HepG2 (cell line): ENCODE data around the gene TEX261. TPM values are rescaled to one million over a fixed set of nuclear protein-coding genes. Genes with fewer than 3 reads are reported as not detected.

Source experiments
- EED ChIP-seq: sonication (generic); formaldehyde crosslinking; IDR thresholded peaks from 2 replicates; pipeline ENCODE4 v1.5.0; 2020; ENCODE audit warnings: mild to moderate bottlenecking, missing genetic modification reagents
- GTF3A ChIP-seq: sonication (generic); formaldehyde crosslinking; conservative IDR thresholded peaks from 2 replicates; pipeline ENCODE4 v1.4.0; 2020; ENCODE audit warnings: mild to moderate bottlenecking, missing genetic modification reagents
- HNF4A ChIP-seq: sonication (generic); formaldehyde crosslinking; IDR thresholded peaks from 2 replicates; pipeline ENCODE4 v1.4.0; 2020; ENCODE audit warnings: missing genetic modification reagents
- KDM1A ChIP-seq: IDR thresholded peaks from 2 replicates; pipeline ENCODE4 v1.6.1; 2016; ENCODE audit warnings: missing compliant biosample characterization
- RFX5 ChIP-seq: IDR thresholded peaks from 2 replicates; pipeline ENCODE4 v1.6.1; 2011; ENCODE audit warnings: low read depth, low read length, improper control_type of control experiment
- SMARCE1 ChIP-seq: fragments of 450-650 bp; IDR thresholded peaks from 2 replicates; pipeline ENCODE4 v1.6.1; 2017; ENCODE audit warnings: borderline replicate concordance
- SNAPC5 ChIP-seq: sonication (generic); formaldehyde crosslinking; IDR thresholded peaks from 2 replicates; pipeline ENCODE4 v1.8.1; 2023; ENCODE audit warnings: mild to moderate bottlenecking, missing genetic modification reagents, borderline replicate concordance
- ZBTB2 ChIP-seq: sonication (generic); formaldehyde crosslinking; IDR thresholded peaks from 2 replicates; pipeline ENCODE4 v1.8.0; 2022; ENCODE audit warnings: low read depth, missing genetic modification reagents
- ZNF296 ChIP-seq: sonication (generic); formaldehyde crosslinking; conservative IDR thresholded peaks from 2 replicates; pipeline ENCODE4 v1.5.0; 2020; ENCODE audit warnings: mild to moderate bottlenecking, missing genetic modification reagents
- ZNF317 ChIP-seq: sonication (generic); formaldehyde crosslinking; IDR thresholded peaks from 2 replicates; pipeline ENCODE4 v1.5.0; 2020; ENCODE audit warnings: mild to moderate bottlenecking, missing genetic modification reagents
- ZNF746 ChIP-seq: sonication (generic); formaldehyde crosslinking; IDR thresholded peaks from 2 replicates; pipeline ENCODE4 v1.8.0; 2022; ENCODE audit warnings: mild to moderate bottlenecking, missing genetic modification reagents
- ZNF780A ChIP-seq: sonication (generic); formaldehyde crosslinking; IDR thresholded peaks from 2 replicates; pipeline ENCODE4 v1.8.0; 2022; ENCODE audit warnings: mild to moderate bottlenecking, missing genetic modification reagents, moderate library complexity
- polyA plus RNA-seq, 8 experiments: library from polyadenylated mRNA; depleted of rRNA in 3 of 8; stranded (reverse) in 7 of 8; unstranded in 1 of 8; fragments of >200 nt; fragmentation: Illumina TruSeq in 4 of 8; extraction: Trizol in 4 of 8; gene quantifications; 2 replicates each; pipeline versions ENCODE4 v1.2.1 to v1.2.3, GENCODE V29; 2011 to 2016; ENCODE audit warnings: low read depth in 4 of 8, missing spikeins in 1 of 8, mixed read lengths in 1 of 8; ENCODE audit not compliant: insufficient read depth in 1 of 8
- total RNA-seq, 5 experiments: library from RNA; depleted of rRNA; stranded (reverse); fragments of >200 nt; fragmentation: Illumina TruSeq; extraction: Trizol; gene quantifications; 2 replicates each; pipeline ENCODE4 v1.2.3, GENCODE V29; 2016; ENCODE audit warnings: low read depth in 1 of 5
- TF ChIP-seq, protein P1 (sequence below): sonication (generic); formaldehyde crosslinking; IDR thresholded peaks from 2 replicates; pipeline ENCODE4 v1.5.1; 2020; ENCODE audit warnings: mild to moderate bottlenecking, missing genetic modification reagents, borderline replicate concordance
- TF ChIP-seq, protein P2 (sequence below): sonication (generic); formaldehyde crosslinking; conservative IDR thresholded peaks from 2 replicates; pipeline ENCODE4 v1.4.0; 2020; ENCODE audit warnings: missing genetic modification reagents
- TF ChIP-seq, protein P3 (sequence below): sonication (generic); formaldehyde crosslinking; IDR thresholded peaks from 2 replicates; pipeline ENCODE4 v1.4.0; 2020; ENCODE audit warnings: low read depth, missing genetic modification reagents

Gene TEX261
- total and polyA plus RNA-seq, 2 of the 13 experiments (the other 11 are each of a cell fraction or from before 2014, with no cell fraction given), result 43.8 to 78.7 TPM

DNA sequence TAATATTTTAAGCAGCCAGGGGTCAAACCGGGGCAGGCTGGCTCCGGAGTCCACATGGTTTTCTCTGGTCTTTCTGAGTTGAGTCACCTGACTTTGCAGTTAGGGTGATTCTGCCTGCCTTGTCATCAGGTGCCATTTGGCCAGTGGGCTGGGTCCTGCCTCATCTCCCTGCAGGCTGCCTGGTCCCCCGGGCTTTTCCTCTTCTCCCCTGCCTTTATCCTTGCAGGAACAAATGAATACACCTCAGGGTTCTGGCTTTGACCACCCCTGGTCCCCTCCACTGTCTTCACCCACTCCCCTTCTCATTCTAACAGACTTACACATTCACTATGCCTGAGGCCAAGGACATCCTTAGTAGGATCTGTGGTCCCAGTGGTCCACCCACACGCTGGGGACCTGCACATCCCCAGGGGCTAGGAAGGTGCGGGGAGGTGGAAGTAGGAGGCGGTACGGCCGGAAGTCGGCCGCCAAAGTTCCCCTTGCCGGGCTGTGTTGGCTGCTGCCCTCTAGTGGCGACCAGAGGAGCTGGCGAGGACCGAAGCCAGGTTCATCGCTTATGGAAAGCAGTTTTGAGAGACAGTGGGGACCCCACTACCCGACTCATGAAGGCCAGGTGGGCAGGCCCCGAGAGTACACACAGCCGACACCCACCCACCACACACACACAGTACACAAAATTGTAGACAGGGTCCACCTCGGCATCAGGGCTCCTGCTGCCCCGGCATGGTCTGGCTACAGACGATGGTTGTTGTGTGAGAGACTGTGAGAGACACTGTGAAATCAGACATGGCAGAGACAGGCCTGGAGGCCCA lies 6.3 kb upstream of the TEX261 start (continued):
- TF ChIP-seq, protein P1, sequence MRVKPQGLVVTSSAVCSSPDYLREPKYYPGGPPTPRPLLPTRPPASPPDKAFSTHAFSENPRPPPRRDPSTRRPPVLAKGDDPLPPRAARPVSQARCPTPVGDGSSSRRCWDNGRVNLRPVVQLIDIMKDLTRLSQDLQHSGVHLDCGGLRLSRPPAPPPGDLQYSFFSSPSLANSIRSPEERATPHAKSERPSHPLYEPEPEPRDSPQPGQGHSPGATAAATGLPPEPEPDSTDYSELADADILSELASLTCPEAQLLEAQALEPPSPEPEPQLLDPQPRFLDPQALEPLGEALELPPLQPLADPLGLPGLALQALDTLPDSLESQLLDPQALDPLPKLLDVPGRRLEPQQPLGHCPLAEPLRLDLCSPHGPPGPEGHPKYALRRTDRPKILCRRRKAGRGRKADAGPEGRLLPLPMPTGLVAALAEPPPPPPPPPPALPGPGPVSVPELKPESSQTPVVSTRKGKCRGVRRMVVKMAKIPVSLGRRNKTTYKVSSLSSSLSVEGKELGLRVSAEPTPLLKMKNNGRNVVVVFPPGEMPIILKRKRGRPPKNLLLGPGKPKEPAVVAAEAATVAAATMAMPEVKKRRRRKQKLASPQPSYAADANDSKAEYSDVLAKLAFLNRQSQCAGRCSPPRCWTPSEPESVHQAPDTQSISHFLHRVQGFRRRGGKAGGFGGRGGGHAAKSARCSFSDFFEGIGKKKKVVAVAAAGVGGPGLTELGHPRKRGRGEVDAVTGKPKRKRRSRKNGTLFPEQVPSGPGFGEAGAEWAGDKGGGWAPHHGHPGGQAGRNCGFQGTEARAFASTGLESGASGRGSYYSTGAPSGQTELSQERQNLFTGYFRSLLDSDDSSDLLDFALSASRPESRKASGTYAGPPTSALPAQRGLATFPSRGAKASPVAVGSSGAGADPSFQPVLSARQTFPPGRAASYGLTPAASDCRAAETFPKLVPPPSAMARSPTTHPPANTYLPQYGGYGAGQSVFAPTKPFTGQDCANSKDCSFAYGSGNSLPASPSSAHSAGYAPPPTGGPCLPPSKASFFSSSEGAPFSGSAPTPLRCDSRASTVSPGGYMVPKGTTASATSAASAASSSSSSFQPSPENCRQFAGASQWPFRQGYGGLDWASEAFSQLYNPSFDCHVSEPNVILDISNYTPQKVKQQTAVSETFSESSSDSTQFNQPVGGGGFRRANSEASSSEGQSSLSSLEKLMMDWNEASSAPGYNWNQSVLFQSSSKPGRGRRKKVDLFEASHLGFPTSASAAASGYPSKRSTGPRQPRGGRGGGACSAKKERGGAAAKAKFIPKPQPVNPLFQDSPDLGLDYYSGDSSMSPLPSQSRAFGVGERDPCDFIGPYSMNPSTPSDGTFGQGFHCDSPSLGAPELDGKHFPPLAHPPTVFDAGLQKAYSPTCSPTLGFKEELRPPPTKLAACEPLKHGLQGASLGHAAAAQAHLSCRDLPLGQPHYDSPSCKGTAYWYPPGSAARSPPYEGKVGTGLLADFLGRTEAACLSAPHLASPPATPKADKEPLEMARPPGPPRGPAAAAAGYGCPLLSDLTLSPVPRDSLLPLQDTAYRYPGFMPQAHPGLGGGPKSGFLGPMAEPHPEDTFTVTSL (CRISPR knock-in tag), result no peak
- TF ChIP-seq, protein P2, sequence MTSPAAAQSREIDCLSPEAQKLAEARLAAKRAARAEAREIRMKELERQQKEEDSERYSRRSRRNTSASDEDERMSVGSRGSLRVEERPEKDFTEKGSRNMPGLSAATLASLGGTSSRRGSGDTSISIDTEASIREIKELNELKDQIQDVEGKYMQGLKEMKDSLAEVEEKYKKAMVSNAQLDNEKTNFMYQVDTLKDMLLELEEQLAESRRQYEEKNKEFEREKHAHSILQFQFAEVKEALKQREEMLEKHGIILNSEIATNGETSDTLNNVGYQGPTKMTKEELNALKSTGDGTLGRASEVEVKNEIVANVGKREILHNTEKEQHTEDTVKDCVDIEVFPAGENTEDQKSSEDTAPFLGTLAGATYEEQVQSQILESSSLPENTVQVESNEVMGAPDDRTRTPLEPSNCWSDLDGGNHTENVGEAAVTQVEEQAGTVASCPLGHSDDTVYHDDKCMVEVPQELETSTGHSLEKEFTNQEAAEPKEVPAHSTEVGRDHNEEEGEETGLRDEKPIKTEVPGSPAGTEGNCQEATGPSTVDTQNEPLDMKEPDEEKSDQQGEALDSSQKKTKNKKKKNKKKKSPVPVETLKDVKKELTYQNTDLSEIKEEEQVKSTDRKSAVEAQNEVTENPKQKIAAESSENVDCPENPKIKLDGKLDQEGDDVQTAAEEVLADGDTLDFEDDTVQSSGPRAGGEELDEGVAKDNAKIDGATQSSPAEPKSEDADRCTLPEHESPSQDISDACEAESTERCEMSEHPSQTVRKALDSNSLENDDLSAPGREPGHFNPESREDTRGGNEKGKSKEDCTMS (CRISPR knock-in tag), result 0 out of 2 replicates have a peak, but pooled peaks have one; percentile 66
- no peak for TF ChIP-seq ZNF296 (CRISPR knock-in tag)
- TF ChIP-seq SNAPC5 (CRISPR knock-in tag), result peak; percentile 76; the same call in 1 of the 2 replicates
- TF ChIP-seq EED (CRISPR knock-in tag), result no peak
- TF ChIP-seq GTF3A (CRISPR knock-in tag), result no peak
- peak; percentile 18; the same call in 1 of the 2 replicates for TF ChIP-seq HNF4A (CRISPR knock-in tag)
- no peak for TF ChIP-seq ZNF780A (CRISPR knock-in tag)
- TF ChIP-seq ZBTB2 (CRISPR knock-in tag), result no peak
- TF ChIP-seq, protein P3, sequence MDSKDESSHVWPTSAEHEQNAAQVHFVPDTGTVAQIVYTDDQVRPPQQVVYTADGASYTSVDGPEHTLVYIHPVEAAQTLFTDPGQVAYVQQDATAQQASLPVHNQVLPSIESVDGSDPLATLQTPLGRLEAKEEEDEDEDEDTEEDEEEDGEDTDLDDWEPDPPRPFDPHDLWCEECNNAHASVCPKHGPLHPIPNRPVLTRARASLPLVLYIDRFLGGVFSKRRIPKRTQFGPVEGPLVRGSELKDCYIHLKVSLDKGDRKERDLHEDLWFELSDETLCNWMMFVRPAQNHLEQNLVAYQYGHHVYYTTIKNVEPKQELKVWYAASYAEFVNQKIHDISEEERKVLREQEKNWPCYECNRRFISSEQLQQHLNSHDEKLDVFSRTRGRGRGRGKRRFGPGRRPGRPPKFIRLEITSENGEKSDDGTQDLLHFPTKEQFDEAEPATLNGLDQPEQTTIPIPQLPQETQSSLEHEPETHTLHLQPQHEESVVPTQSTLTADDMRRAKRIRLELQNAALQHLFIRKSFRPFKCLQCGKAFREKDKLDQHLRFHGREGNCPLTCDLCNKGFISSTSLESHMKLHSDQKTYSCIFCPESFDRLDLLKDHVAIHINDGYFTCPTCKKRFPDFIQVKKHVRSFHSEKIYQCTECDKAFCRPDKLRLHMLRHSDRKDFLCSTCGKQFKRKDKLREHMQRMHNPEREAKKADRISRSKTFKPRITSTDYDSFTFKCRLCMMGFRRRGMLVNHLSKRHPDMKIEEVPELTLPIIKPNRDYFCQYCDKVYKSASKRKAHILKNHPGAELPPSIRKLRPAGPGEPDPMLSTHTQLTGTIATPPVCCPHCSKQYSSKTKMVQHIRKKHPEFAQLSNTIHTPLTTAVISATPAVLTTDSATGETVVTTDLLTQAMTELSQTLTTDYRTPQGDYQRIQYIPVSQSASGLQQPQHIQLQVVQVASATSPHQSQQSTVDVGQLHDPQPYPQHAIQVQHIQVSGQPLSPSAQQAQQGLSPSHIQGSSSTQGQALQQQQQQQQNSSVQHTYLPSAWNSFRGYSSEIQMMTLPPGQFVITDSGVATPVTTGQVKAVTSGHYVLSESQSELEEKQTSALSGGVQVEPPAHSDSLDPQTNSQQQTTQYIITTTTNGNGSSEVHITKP, result no peak
- TF ChIP-seq ZNF317 (CRISPR knock-in tag), result peak; percentile 90
- no peak for TF ChIP-seq RFX5
- TF ChIP-seq ZNF746, result no peak
- no peak for TF ChIP-seq KDM1A
- no peak for TF ChIP-seq SMARCE1
